K562 (cell line): ENCODE data around the gene MIDN. TPM values are rescaled to one million over a fixed set of nuclear protein-coding genes. Genes with fewer than 3 reads are reported as not detected.
A peak's percentile ranks its signal among the peaks of the same experiment; 100 is the strongest.

Experiments used
- CCNT2 ChIP-seq: IDR thresholded peaks from 2 replicates; pipeline ENCODE4 v1.6.1; 2011; ENCODE audit warnings: borderline replicate concordance, low read depth, mild to moderate bottlenecking, moderate library complexity, mixed read lengths, low read length; ENCODE audit not compliant: insufficient read length; ENCODE audit errors: extremely low read depth
- CLOCK ChIP-seq: fragments of 250-450 bp; sonication (Bioruptor Pico); IDR thresholded peaks from 2 replicates; pipeline ENCODE4 v1.4.0; 2020; ENCODE audit warnings: mild to moderate bottlenecking, moderate library complexity, borderline replicate concordance
- CUX1 ChIP-seq: fragments of 200-800 bp; sonication (Bioruptor generic); IDR thresholded peaks from 2 replicates; pipeline ENCODE4 v1.6.1; 2016; ENCODE audit warnings: missing genetic modification characterization, missing compliant biosample characterization
- EGR1 ChIP-seq: fragments of 450-650 bp; conservative IDR thresholded peaks from 2 replicates; pipeline ENCODE4 v1.6.1; 2017; ENCODE audit warnings: mild to moderate bottlenecking
- FOXJ3 ChIP-seq: sonication (generic); formaldehyde crosslinking; IDR thresholded peaks from 2 replicates; pipeline ENCODE4 v1.4.0; 2020; ENCODE audit warnings: mild to moderate bottlenecking, missing genetic modification reagents
- HDAC1 ChIP-seq, 2 experiments: fragments of 450-650 bp; IDR thresholded peaks; 2 replicates each; pipeline ENCODE4 v1.6.1; 2016 to 2017; ENCODE audit warnings: inconsistent platforms in 1 of 2, mild to moderate bottlenecking in 1 of 2, moderate library complexity in 1 of 2
- HMGN3 ChIP-seq: IDR thresholded peaks from 2 replicates; pipeline ENCODE4 v1.6.1; 2011; ENCODE audit warnings: borderline replicate concordance, low read depth, mild to moderate bottlenecking, mixed read lengths, low read length; ENCODE audit not compliant: insufficient read length; ENCODE audit errors: extremely low read depth
- KLF16 ChIP-seq: IDR thresholded peaks from 2 replicates; pipeline ENCODE4 v1.6.1; 2016; ENCODE audit warnings: antibody characterized with exemption
- MITF ChIP-seq: IDR thresholded peaks from 2 replicates; pipeline ENCODE4 v1.6.1; 2014; ENCODE audit warnings: antibody characterized with exemption
- NFIC ChIP-seq: fragments of 450-650 bp; IDR thresholded peaks from 2 replicates; pipeline ENCODE4 v1.6.1; 2017; ENCODE audit warnings: mild to moderate bottlenecking, inconsistent platforms
- RNF2 ChIP-seq: sonication (generic); IDR thresholded peaks from 2 replicates; pipeline ENCODE4 v1.6.1; 2016
- TAF9B ChIP-seq: fragments of 450-650 bp; IDR thresholded peaks from 2 replicates; pipeline ENCODE4 v1.6.1; 2018; ENCODE audit warnings: mild to moderate bottlenecking; ENCODE audit not compliant: partially characterized antibody
- TFAP4 ChIP-seq: sonication (generic); formaldehyde crosslinking; IDR thresholded peaks from 2 replicates; pipeline ENCODE4 v1.8.0; 2022; ENCODE audit warnings: missing genetic modification reagents, mild to moderate bottlenecking, moderate library complexity, borderline replicate concordance
- THRB ChIP-seq: fragments of 450-650 bp; formaldehyde crosslinking; conservative IDR thresholded peaks from 2 replicates; pipeline ENCODE4 v1.4.0; 2022; ENCODE audit warnings: mild to moderate bottlenecking, missing genetic modification characterization
- ZBED1 ChIP-seq: IDR thresholded peaks from 2 replicates; pipeline ENCODE4 v1.6.1; 2014
- ZNF431 ChIP-seq: sonication (generic); formaldehyde crosslinking; IDR thresholded peaks from 2 replicates; pipeline ENCODE4 v1.8.0; 2022; ENCODE audit warnings: mild to moderate bottlenecking, missing genetic modification reagents
- polyA plus RNA-seq, 8 experiments: library from polyadenylated mRNA; depleted of rRNA in 4 of 8; stranded (reverse) in 5 of 8; unstranded in 3 of 8; fragments of >200 nt; fragmentation: Nextera tagmentation in 2 of 8; fragmentation: Illumina TruSeq in 1 of 8; extraction: Ambion mirVana in 2 of 8; extraction: Trizol in 1 of 8; gene quantifications; 2 replicates each; pipeline versions ENCODE4 v1.2.1 to v1.2.3, GENCODE V29; 2011 to 2014; ENCODE audit warnings: inconsistent platforms in 1 of 8, missing spikeins in 1 of 8
- total RNA-seq, 7 experiments: library from RNA; depleted of rRNA in 6 of 7; stranded (reverse); fragments of >200 nt in 6 of 7; fragmentation: Illumina TruSeq in 2 of 7; extraction: Trizol in 2 of 7; gene quantifications; 2 replicates each; pipeline versions ENCODE4 v1.2.1 to v1.2.3, GENCODE V29; 2011 to 2021; ENCODE audit warnings: low replicate concordance in 1 of 7

MIDN gene
- total and polyA plus RNA-seq, 9 of the 15 experiments (the other 6 are each of a cell fraction or from before 2014, with no cell fraction given), result 0.17 to 120 (median 10.1) TPM

- TF ChIP-seq CLOCK (CRISPR knock-in tag), result no peak
- no peak for TF ChIP-seq MITF
- TF ChIP-seq HDAC1 (IDR thresholded peaks at IDR 0.05), result peak in 1 of 2 experiments; percentile 22; a peak in 1 of 4 replicates
- no peak for TF ChIP-seq KLF16
- TF ChIP-seq THRB, result 0 out of 2 replicates have a peak, but pooled peaks have one; percentile 56
- TF ChIP-seq NFIC, result 0 out of 2 replicates have a peak, but pooled peaks have one; percentile 16
- no peak for TF ChIP-seq ZBED1
- TF ChIP-seq RNF2, result no peak
- TF ChIP-seq TFAP4 (CRISPR knock-in tag), result peak; percentile 19; the same call in 1 of the 2 replicates
- TF ChIP-seq HMGN3, result no peak
- TF ChIP-seq TAF9B, result no peak
- no peak for TF ChIP-seq ZNF431 (CRISPR knock-in tag)
- TF ChIP-seq FOXJ3 (CRISPR knock-in tag), result no peak
- TF ChIP-seq CCNT2, result no peak
- TF ChIP-seq CUX1 (CRISPR knock-in tag), result no peak
- TF ChIP-seq EGR1, result peak; percentile 43
Observed at GRCh38 chr19:1237027-1237659, 11.2 kb upstream of the MIDN start (continued).
